HepG2 (cell line): ENCODE results near the gene ACP7. TPM values are rescaled to one million over a fixed set of nuclear protein-coding genes. Genes with fewer than 3 reads are reported as not detected.

ENCODE experiments used
- ATAC-seq: fragments of 200-7000 bp; cut with Tn5 transposase; 3 replicates; pipeline ENCODE4 v1.9.1; 2020; ENCODE audit warnings: mild to moderate bottlenecking, moderate library complexity
- BruUV-seq: library from RNA; stranded (reverse); fragments of 400-500 nt; replicated peaks from 2 replicates; lab custom pipeline; 2021; lab: Mats Ljungman, UMichigan
- CTCF ChIA-PET: fragments of 300-600 bp; formaldehyde crosslinking; extraction: SDS; loops from one replicate; lab custom pipeline; 2021; ENCODE audit warnings: low total read pairs, inconsistent platforms, low intra/inter-chr PET ratio; lab: Yijun Ruan, JAX
- POLR2A ChIA-PET: fragments of 350-600 bp; sonication (Branson Sonifier 250); formaldehyde crosslinking; loops from one replicate; lab custom pipeline; 2020; ENCODE audit warnings: antibody characterized with exemption, inconsistent platforms; lab: Yijun Ruan, JAX
- DNase-seq: peaks from one replicate; pipeline ENCODE4 v3.0.0-alpha.2; 2015; ENCODE audit warnings: low spot score
- FAIRE-seq: peaks from 3 replicates; lab custom pipeline; 2011; peaks lifted over from hg19 to GRCh38; lab: Jason Lieb, UNC
- H2AFZ ChIP-seq: one replicate; pipeline ENCODE4 v1.6.1; 2011; ENCODE audit warnings: low read length, inconsistent platforms
- H3K27ac ChIP-seq: fragments of 300-600 bp; 3 replicates; pipeline ENCODE4 v1.8.0; 2011; ENCODE audit warnings: mixed run types, mild to moderate bottlenecking, mixed read lengths, low read length, inconsistent platforms; ENCODE audit not compliant: insufficient read depth; ENCODE audit errors: extremely low read length
- H3K27me3 ChIP-seq, 2 experiments: fragments of 200-600 bp in 1 of 2; 2 replicates in 1 of 2; 3 replicates in 1 of 2; pipeline versions ENCODE4 v1.6.0 to v1.8.0; 2011; ENCODE audit warnings: low read length in 2 of 2, mild to moderate bottlenecking in 2 of 2, moderate library complexity in 2 of 2, inconsistent platforms in 1 of 2; ENCODE audit not compliant: insufficient read depth in 2 of 2, control insufficient read depth in 1 of 2
- H3K36me3 ChIP-seq, 2 experiments: fragments of 200-600 bp in 1 of 2; replicated peaks in 1 of 2; 2 replicates in 1 of 2; 3 replicates in 1 of 2; pipeline versions ENCODE4 v1.5.1 to v1.8.0; 2011; ENCODE audit warnings: low read length in 2 of 2, inconsistent platforms in 1 of 2; ENCODE audit not compliant: insufficient read depth in 2 of 2, control insufficient read depth in 1 of 2
- H3K4me1 ChIP-seq: 2 replicates; pipeline ENCODE4 v1.5.1; 2012; ENCODE audit warnings: low read length, inconsistent platforms; ENCODE audit not compliant: insufficient read depth
- H3K4me2 ChIP-seq: 2 replicates; pipeline ENCODE4 v1.6.0; 2011; ENCODE audit warnings: low read depth, low read length, inconsistent platforms
- H3K4me3 ChIP-seq, 3 experiments: fragments of 200-600 bp in 1 of 3; sonication (generic), shearing (Covaris generic) in 1 of 3; replicated peaks in 1 of 3; 2 replicates each; pipeline ENCODE4 v1.5.1; 2011 to 2016; ENCODE audit warnings: low read length in 3 of 3, inconsistent platforms in 2 of 3, low read depth in 2 of 3, mild to moderate bottlenecking in 2 of 3, control low read depth in 1 of 3, mixed read lengths in 1 of 3; ENCODE audit not compliant: insufficient read depth in 1 of 3
- H3K79me2 ChIP-seq: one replicate; pipeline ENCODE4 v1.6.1; 2011; ENCODE audit warnings: low read length, inconsistent platforms; ENCODE audit not compliant: insufficient read depth
- H3K9ac ChIP-seq: 2 replicates; pipeline ENCODE4 v1.6.0; 2011; ENCODE audit warnings: mild to moderate bottlenecking, low read depth, low read length, inconsistent platforms; ENCODE audit not compliant: insufficient read depth
- H3K9me3 ChIP-seq: 2 replicates; pipeline ENCODE4 v1.5.1; 2012; ENCODE audit warnings: mild to moderate bottlenecking, low read length
- H4K20me1 ChIP-seq: 2 replicates; pipeline ENCODE4 v1.6.0; 2011; ENCODE audit warnings: inconsistent platforms, mild to moderate bottlenecking, low read length, moderate library complexity; ENCODE audit not compliant: insufficient read depth
- BORCS8-MEF2B ChIP-seq: sonication (generic); formaldehyde crosslinking; IDR thresholded peaks from 2 replicates; pipeline ENCODE4 v1.8.0; 2022; ENCODE audit warnings: mild to moderate bottlenecking, missing genetic modification reagents
- FOXC1 ChIP-seq: sonication (generic); formaldehyde crosslinking; IDR thresholded peaks from 2 replicates; pipeline ENCODE4 v1.8.0; 2022; ENCODE audit warnings: mild to moderate bottlenecking, missing genetic modification reagents, borderline replicate concordance
- RAD51 ChIP-seq: fragments of 450-650 bp; IDR thresholded peaks from 2 replicates; pipeline ENCODE4 v1.6.1; 2016; ENCODE audit warnings: borderline replicate concordance
- SCMH1 ChIP-seq: sonication (generic); formaldehyde crosslinking; IDR thresholded peaks from 2 replicates; pipeline ENCODE4 v1.9.0; 2021; ENCODE audit warnings: missing genetic modification reagents, mild to moderate bottlenecking, borderline replicate concordance
- STAG1 ChIP-seq: sonication (generic); formaldehyde crosslinking; IDR thresholded peaks from 2 replicates; pipeline ENCODE4 v1.4.0; 2020; ENCODE audit warnings: missing genetic modification reagents
- THAP11 ChIP-seq: IDR thresholded peaks from 2 replicates; pipeline ENCODE4 v1.6.1; 2016; ENCODE audit warnings: missing biosample characterization, missing genetic modification reagents
- TIGD3 ChIP-seq: sonication (generic); formaldehyde crosslinking; IDR thresholded peaks from 2 replicates; pipeline ENCODE4 v1.5.1; 2020; ENCODE audit warnings: mild to moderate bottlenecking, missing genetic modification reagents, borderline replicate concordance
- ZBTB38 ChIP-seq: sonication (generic); formaldehyde crosslinking; IDR thresholded peaks from 2 replicates; pipeline ENCODE4 v1.5.1; 2020; ENCODE audit warnings: mild to moderate bottlenecking, missing genetic modification reagents
- ZBTB40 ChIP-seq, 2 experiments: fragments of 450-650 bp in 1 of 2; sonication (generic) in 1 of 2; formaldehyde crosslinking in 1 of 2; IDR thresholded peaks; 2 replicates each; pipeline versions ENCODE4 v1.6.1 to v1.8.0; 2016 to 2022; ENCODE audit warnings: antibody characterized with exemption in 1 of 2, mild to moderate bottlenecking in 1 of 2, missing genetic modification reagents in 1 of 2
- ZNF17 ChIP-seq: sonication (generic); formaldehyde crosslinking; IDR thresholded peaks from 2 replicates; pipeline ENCODE4 v1.5.0; 2020; ENCODE audit warnings: mild to moderate bottlenecking, missing genetic modification reagents
- ZNF414 ChIP-seq: sonication (generic); formaldehyde crosslinking; IDR thresholded peaks from 2 replicates; pipeline ENCODE4 v1.5.0; 2020; ENCODE audit warnings: missing genetic modification reagents
- ZNF598 ChIP-seq: sonication (generic); formaldehyde crosslinking; IDR thresholded peaks from 2 replicates; pipeline ENCODE4 v1.5.1; 2020; ENCODE audit warnings: mild to moderate bottlenecking, missing genetic modification reagents, borderline replicate concordance
- ZNF782 ChIP-seq: sonication (generic); formaldehyde crosslinking; IDR thresholded peaks from 2 replicates; pipeline ENCODE4 v1.4.0; 2020; ENCODE audit warnings: missing genetic modification reagents, mild to moderate bottlenecking, borderline replicate concordance
- ZSCAN20 ChIP-seq: sonication (generic); formaldehyde crosslinking; IDR thresholded peaks from 2 replicates; pipeline ENCODE4 v1.4.0; 2020; ENCODE audit warnings: missing genetic modification reagents, mild to moderate bottlenecking, borderline replicate concordance
- WGBS: methylation state at CpG from one replicate; pipeline ENCODE4 v1.1.6; 2017; ENCODE audit warnings: low lambda C conversion rate; 5-methylcytosine and 5-hydroxymethylcytosine counted together
- in situ Hi-C: cut with HindIII; loops from 2 replicates; pipeline ENCODE4 v1.10.0; 2017; ENCODE audit warnings: low pct_unique_long_range_greater_than_20kb; ENCODE audit not compliant: extremely low pct_ligation_motif_present
- intact Hi-C: fragments of 100-400 bp; cut with micrococcal nuclease; formaldehyde crosslinking; loops from one replicate; pipeline ENCODE4 v1.10.0; 2022; ENCODE audit not compliant: unreplicated experiment
- polyA plus RNA-seq, 8 experiments: library from polyadenylated mRNA; depleted of rRNA in 3 of 8; stranded (reverse) in 7 of 8; unstranded in 1 of 8; fragments of >200 nt; fragmentation: Illumina TruSeq in 4 of 8; extraction: Trizol in 4 of 8; gene quantifications; 2 replicates each; pipeline versions ENCODE4 v1.2.1 to v1.2.3, GENCODE V29; 2011 to 2016; ENCODE audit warnings: low read depth in 4 of 8, missing spikeins in 1 of 8, mixed read lengths in 1 of 8; ENCODE audit not compliant: insufficient read depth in 1 of 8
- total RNA-seq, 5 experiments: library from RNA; depleted of rRNA; stranded (reverse); fragments of >200 nt; fragmentation: Illumina TruSeq; extraction: Trizol; gene quantifications; 2 replicates each; pipeline ENCODE4 v1.2.3, GENCODE V29; 2016; ENCODE audit warnings: low read depth in 1 of 5

Gene ACP7
- total and polyA plus RNA-seq, 2 of the 13 experiments (the other 11 are each of a cell fraction or from before 2014, with no cell fraction given), result not detected

GRCh38 chr19:39113199-39113598 lies 29.0 kb downstream of the ACP7 start:
- DNase-seq (no peak), FAIRE-seq (no peak), ATAC-seq (no peak)
- no peak overlapping the region for H2AFZ ChIP-seq
- TF ChIP-seq RAD51 (no peak), ZNF598 (CRISPR knock-in tag) (no peak), ZSCAN20 (no peak), ZBTB38 (CRISPR knock-in tag) (no peak), FOXC1 (no peak), TIGD3 (CRISPR knock-in tag) (no peak), ZBTB40 (IDR thresholded peaks at IDR 0.05) (no peak), ZBTB40 (CRISPR knock-in tag; IDR thresholded peaks at IDR 0.05) (no peak), ZNF782 (CRISPR knock-in tag) (no peak), BORCS8-MEF2B (CRISPR knock-in tag) (no peak), THAP11 (CRISPR knock-in tag) (no peak), SCMH1 (CRISPR knock-in tag) (no peak), STAG1 (CRISPR knock-in tag) (no peak), ZNF414 (CRISPR knock-in tag) (no peak), ZNF17 (no peak)
- H4K20me1 ChIP-seq, result no peaks in the 10 kb centered on the region
- H3K9ac ChIP-seq, result no peak overlapping the region
- no peaks in the 10 kb centered on the region for H3K4me1 ChIP-seq
- no TSS peak for BruUV-seq
- no peak overlapping the region for H3K4me2 ChIP-seq
- intact Hi-C loops, result no loop called here
- no peaks in the 10 kb centered on the region for H3K79me2 ChIP-seq
- no peaks in the 10 kb centered on the region for H3K9me3 ChIP-seq
- ChIA-PET CTCF (no interaction called here), POLR2A (no interaction called here)
- no peak overlapping the region for H3K27ac ChIP-seq
- H3K36me3 ChIP-seq, result no peaks in the 10 kb centered on the region
- in situ Hi-C loops, result no loop called here
- H3K27me3 ChIP-seq, result peaks cover 2 to 21% of the 10 kb centered on the region in 2 experiments; a peak in 4 of 5 replicates
- no peak overlapping the region for H3K4me3 ChIP-seq
- 39% methylated on average over 10 of the region's 10 CpGs for WGBS
